Smooth muscle cell (in vitro differentiated cells): ENCODE measurements around the gene SIK3. TPM values are rescaled to one million over a fixed set of nuclear protein-coding genes. Genes with fewer than 3 reads are reported as not detected.
A peak's percentile ranks its signal among the peaks of the same experiment; 100 is the strongest.

ENCODE experiments used
- DNase-seq: peaks from one replicate; lab custom pipeline; 2025; ENCODE audit not compliant: unreplicated experiment; lab: John Stamatoyannopoulos, UW
- H2AFZ ChIP-seq: fragments of 200-600 bp; sonication (generic); 2 replicates; pipeline ENCODE4 v1.6.0; 2016; ENCODE audit warnings: antibody characterized with exemption, low read depth, mild to moderate bottlenecking
- H3F3A ChIP-seq: fragments of 200-600 bp; sonication (generic); 2 replicates; pipeline ENCODE4 v1.6.0; 2017; ENCODE audit warnings: antibody characterized with exemption, low read depth
- H3K27ac ChIP-seq: fragments of 200-600 bp; sonication (generic); 2 replicates; pipeline ENCODE4 v1.5.1; 2016; ENCODE audit warnings: low read depth, mild to moderate bottlenecking
- H3K27me3 ChIP-seq: fragments of 200-600 bp; sonication (generic); 2 replicates; pipeline ENCODE4 v1.6.1; 2016; ENCODE audit warnings: low read depth, mild to moderate bottlenecking
- H3K36me3 ChIP-seq: fragments of 200-600 bp; sonication (generic); 2 replicates; pipeline ENCODE4 v1.5.1; 2016; ENCODE audit warnings: low read depth
- H3K4me1 ChIP-seq: fragments of 200-600 bp; sonication (generic); 2 replicates; pipeline ENCODE4 v1.5.1; 2016; ENCODE audit warnings: low read depth
- H3K4me2 ChIP-seq: fragments of 200-600 bp; sonication (generic); 2 replicates; pipeline ENCODE4 v1.6.0; 2016; ENCODE audit warnings: mild to moderate bottlenecking
- H3K4me3 ChIP-seq: fragments of 200-600 bp; sonication (generic); 2 replicates; pipeline ENCODE4 v1.5.1; 2016; ENCODE audit warnings: mild to moderate bottlenecking
- H3K79me2 ChIP-seq: fragments of 200-600 bp; sonication (generic); 2 replicates; pipeline ENCODE4 v1.6.0; 2016; ENCODE audit warnings: low read depth, mild to moderate bottlenecking
- H3K9ac ChIP-seq: fragments of 200-600 bp; sonication (generic); 2 replicates; pipeline ENCODE4 v1.6.0; 2016; ENCODE audit warnings: low read depth
- H3K9me3 ChIP-seq: fragments of 200-600 bp; sonication (generic); replicated peaks from 2 replicates; pipeline ENCODE4 v1.5.1; 2016; ENCODE audit warnings: low read depth
- H4K20me1 ChIP-seq: fragments of 200-600 bp; sonication (generic); 2 replicates; pipeline ENCODE4 v1.6.0; 2016; ENCODE audit warnings: low read depth
- WGBS: methylation state at CpG from one replicate; pipeline ENCODE4 v1.1.7; 2016; ENCODE audit warnings: low lambda C conversion rate; 5-methylcytosine and 5-hydroxymethylcytosine counted together
- polyA plus RNA-seq: library from polyadenylated mRNA; unstranded; fragments of >200 nt; fragmentation: Nextera tagmentation; extraction: Ambion mirVana; gene quantifications from 2 replicates; pipeline ENCODE4 v1.2.1, GENCODE V29; 2016
- total RNA-seq: library from RNA; depleted of rRNA; stranded (reverse); fragments of >200 nt; gene quantifications from 2 replicates; pipeline ENCODE4 v1.2.3, GENCODE V29; 2014
- TF ChIP-seq, protein P1 (sequence below): fragments of 200-600 bp; sonication (generic); IDR thresholded peaks from 2 replicates; pipeline ENCODE4 v1.5.1; 2017; ENCODE audit warnings: borderline replicate concordance, mild to moderate bottlenecking, antibody characterized with exemption; ENCODE audit not compliant: insufficient read depth, poor library complexity, severe bottlenecking

The SIK3 gene
- total and polyA plus RNA-seq, 2 experiments from 2014 or later: 11.0 to 11.9 TPM

DNA sequence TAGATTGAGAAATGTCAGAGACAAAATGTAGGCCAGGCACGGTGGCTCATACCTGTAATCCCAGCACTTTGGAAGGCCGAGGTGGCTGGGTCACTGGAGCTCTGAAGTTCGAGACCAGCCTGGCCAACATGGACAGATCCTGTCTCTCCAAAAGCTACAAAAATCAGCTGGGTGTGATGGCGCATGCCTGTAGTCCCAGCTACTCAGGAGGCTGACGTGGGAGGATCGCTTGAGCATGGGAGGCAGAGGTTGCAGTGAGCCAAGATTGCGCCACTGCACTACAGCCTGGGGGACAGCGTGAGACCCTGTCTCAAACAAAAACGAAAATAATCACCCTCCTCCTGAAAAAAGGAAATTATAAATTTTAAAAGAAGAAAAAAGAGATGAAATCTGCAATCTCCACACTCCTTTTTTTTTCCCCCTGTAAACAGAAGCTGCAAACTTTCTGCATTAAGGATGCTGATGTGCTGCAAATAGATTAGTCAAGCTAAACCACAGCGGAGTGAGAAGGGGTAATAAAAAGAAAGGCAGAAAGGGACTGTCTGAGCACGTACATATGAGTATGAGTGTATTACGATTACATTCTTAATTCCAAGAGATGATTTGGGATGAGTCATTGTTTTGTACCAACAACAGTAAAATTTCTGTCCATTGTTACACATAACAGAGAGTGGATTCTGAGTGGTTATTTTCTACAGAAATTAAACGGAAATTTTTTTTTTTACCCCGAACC lies 87.3 kb downstream of the SIK3 start:
- H3K36me3 ChIP-seq: no peaks in the 10 kb centered on the region
- 72% methylated on average over 14 of the region's 14 CpGs for WGBS
- no peaks in the 10 kb centered on the region for H3K9me3 ChIP-seq
- H3K4me2 ChIP-seq: peak overlapping the region; percentile 25
- H3K27me3 ChIP-seq: no peaks in the 10 kb centered on the region
- peak overlapping the region; percentile 83 for H3K27ac ChIP-seq
- TF ChIP-seq, protein P1, sequence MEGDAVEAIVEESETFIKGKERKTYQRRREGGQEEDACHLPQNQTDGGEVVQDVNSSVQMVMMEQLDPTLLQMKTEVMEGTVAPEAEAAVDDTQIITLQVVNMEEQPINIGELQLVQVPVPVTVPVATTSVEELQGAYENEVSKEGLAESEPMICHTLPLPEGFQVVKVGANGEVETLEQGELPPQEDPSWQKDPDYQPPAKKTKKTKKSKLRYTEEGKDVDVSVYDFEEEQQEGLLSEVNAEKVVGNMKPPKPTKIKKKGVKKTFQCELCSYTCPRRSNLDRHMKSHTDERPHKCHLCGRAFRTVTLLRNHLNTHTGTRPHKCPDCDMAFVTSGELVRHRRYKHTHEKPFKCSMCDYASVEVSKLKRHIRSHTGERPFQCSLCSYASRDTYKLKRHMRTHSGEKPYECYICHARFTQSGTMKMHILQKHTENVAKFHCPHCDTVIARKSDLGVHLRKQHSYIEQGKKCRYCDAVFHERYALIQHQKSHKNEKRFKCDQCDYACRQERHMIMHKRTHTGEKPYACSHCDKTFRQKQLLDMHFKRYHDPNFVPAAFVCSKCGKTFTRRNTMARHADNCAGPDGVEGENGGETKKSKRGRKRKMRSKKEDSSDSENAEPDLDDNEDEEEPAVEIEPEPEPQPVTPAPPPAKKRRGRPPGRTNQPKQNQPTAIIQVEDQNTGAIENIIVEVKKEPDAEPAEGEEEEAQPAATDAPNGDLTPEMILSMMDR: no peak
- H4K20me1 ChIP-seq: peaks cover 79% of the 10 kb centered on the region
- no peaks in the 10 kb centered on the region for H3K4me1 ChIP-seq
- no peak overlapping the region for H2AFZ ChIP-seq
- no peak overlapping the region for H3K4me3 ChIP-seq
- H3K9ac ChIP-seq: no peak overlapping the region
- H3F3A ChIP-seq: no peaks in the 10 kb centered on the region
- peaks cover 27% of the 10 kb centered on the region for H3K79me2 ChIP-seq
- DNase-seq: no peak

DNA sequence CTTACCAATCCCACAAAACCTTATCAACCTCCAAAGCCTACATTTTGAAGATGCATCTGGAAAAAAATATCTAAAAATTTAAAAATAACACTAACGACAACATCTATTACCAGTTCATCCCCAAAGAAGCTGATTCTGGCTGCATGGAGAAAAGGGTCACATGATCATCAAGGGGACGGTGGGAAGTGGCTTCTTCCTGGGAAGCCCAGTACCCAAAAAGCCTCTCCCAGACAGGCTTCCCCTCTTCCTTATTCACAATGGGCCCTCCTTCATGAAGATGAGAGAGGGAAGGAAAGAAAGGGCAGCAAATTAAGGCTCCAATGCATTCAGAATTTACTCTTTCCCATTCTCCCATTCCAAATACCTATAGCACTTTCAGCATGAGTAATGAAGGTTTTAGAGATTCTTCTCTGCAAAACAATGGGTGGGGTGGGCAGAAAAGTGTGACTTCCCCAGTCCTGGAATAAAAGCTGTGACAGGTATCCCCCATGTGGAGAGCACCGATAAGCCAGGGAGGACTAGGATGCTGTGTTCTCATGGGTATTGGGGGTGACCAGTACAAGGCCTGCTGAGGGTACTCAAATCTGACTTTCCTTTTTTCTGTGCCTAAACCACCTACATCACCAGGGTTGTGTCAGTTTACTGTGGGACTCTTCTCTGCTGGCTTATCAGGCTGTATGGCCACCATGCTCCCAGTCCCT lies 88.2 kb downstream of the SIK3 start:
- Histone ChIP-seq H2AFZ (no peak overlapping the region), H4K20me1 (peaks cover 84% of the 10 kb centered on the region), H3K27me3 (no peaks in the 10 kb centered on the region), H3K4me3 (no peak overlapping the region), H3K9ac (no peak overlapping the region), H3K27ac (no peak overlapping the region), H3K36me3 (no peaks in the 10 kb centered on the region), H3K4me2 (no peak overlapping the region), H3F3A (no peaks in the 10 kb centered on the region), H3K4me1 (no peaks in the 10 kb centered on the region), H3K79me2 (peaks cover 19% of the 10 kb centered on the region), H3K9me3 (no peaks in the 10 kb centered on the region)
- no peak for DNase-seq
- WGBS: 74% methylated on average over 3 of the region's 3 CpGs
- TF ChIP-seq, protein P1: no peak

DNA sequence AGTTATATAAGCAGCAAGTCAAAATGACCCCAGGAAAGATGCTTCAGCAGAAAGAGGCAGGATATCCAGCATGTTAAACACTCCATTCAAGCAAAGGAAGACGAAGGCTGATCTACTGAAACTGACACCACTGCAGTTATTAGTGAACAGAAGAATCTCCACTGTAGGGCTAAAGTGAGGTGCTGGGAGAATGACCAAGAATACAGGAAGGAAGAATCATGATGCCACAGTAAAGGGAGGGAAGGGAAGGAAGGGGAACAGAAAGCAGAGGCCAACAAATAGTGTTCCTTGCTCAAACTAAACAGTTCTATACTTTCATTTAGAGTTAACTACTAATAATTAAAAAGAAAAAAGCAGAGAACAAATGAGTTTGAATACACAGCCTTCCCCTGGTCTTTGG lies 92.5 kb downstream of the SIK3 start:
- 93% methylated on average over 1 of the region's 1 CpG for WGBS
- peaks cover 11% of the 10 kb centered on the region for H3K79me2 ChIP-seq

More for the DNA sequence above, 92.5 kb downstream of the SIK3 start:
- Histone ChIP-seq H3K4me2 (no peak overlapping the region), H3K27ac (no peak overlapping the region), H3K4me1 (no peaks in the 10 kb centered on the region), H3K4me3 (no peak overlapping the region), H3K9ac (no peak overlapping the region), H3F3A (no peaks in the 10 kb centered on the region), H2AFZ (no peak overlapping the region), H3K36me3 (no peaks in the 10 kb centered on the region), H3K27me3 (no peaks in the 10 kb centered on the region), H4K20me1 (peaks cover 94% of the 10 kb centered on the region), H3K9me3 (no peaks in the 10 kb centered on the region)
- no peak for DNase-seq
- TF ChIP-seq, protein P1: no peak
